Aorta (tissue), 5 donors: ENCODE data around the gene TBC1D30. TPM values are rescaled to one million over a fixed set of nuclear protein-coding genes. Genes with fewer than 3 reads are reported as not detected.

Experiments used
- ATAC-seq: fragments of 200-7000 bp; cut with Tn5 transposase; one replicate; pipeline ENCODE4 v1.9.1; 2022; ENCODE audit warnings: moderate library complexity; ENCODE audit not compliant: low FRiP score
- DNase-seq, 2 donors: peaks; one replicate each; pipeline ENCODE4 v3.0.0-alpha.2; 2020
- H3K27ac ChIP-seq, 2 donors: one replicate each; pipeline ENCODE4 v1.5.1; 2013; ENCODE audit warnings: low read length in 2 of 2, mild to moderate bottlenecking in 2 of 2, moderate library complexity in 2 of 2, control low read depth in 1 of 2, inconsistent platforms in 1 of 2, low read depth in 1 of 2
- H3K27me3 ChIP-seq, 2 donors: one replicate each; pipeline ENCODE4 v1.6.1; 2013; ENCODE audit warnings: control low read depth in 1 of 2, low read length in 1 of 2, mild to moderate bottlenecking in 1 of 2, moderate library complexity in 1 of 2; ENCODE audit not compliant: insufficient read depth in 2 of 2, control insufficient read depth in 1 of 2
- H3K36me3 ChIP-seq, 2 donors: one replicate each; pipeline ENCODE4 v1.6.1; 2013; ENCODE audit warnings: control low read depth in 1 of 2, low read length in 1 of 2, mild to moderate bottlenecking in 1 of 2; ENCODE audit not compliant: insufficient read depth in 2 of 2, control insufficient read depth in 1 of 2
- H3K4me1 ChIP-seq, 2 donors: one replicate each; pipeline ENCODE4 v1.6.1; 2013; ENCODE audit warnings: low read length in 2 of 2, control low read depth in 1 of 2, mild to moderate bottlenecking in 1 of 2, moderate library complexity in 1 of 2; ENCODE audit not compliant: insufficient read depth in 2 of 2, control insufficient read depth in 1 of 2
- H3K4me3 ChIP-seq, 2 donors: one replicate each; pipeline ENCODE4 v1.5.1; 2013; ENCODE audit warnings: low read length in 2 of 2, control low read depth in 1 of 2, mild to moderate bottlenecking in 1 of 2
- H3K9me3 ChIP-seq: one replicate; pipeline ENCODE4 v1.6.1; 2013; ENCODE audit warnings: mild to moderate bottlenecking, low read length; ENCODE audit not compliant: control insufficient read depth
- WGBS, 2 donors: extraction: QIAGEN DNeasy Blood & Tissue Kit; methylation state at CpG; one replicate each; pipeline ENCODE4 v1.1.7; 2013; 5-methylcytosine and 5-hydroxymethylcytosine counted together
- intact Hi-C, 2 donors: fragments of 100-400 bp; cut with DNase I; formaldehyde crosslinking; loops; one replicate each; pipeline versions ENCODE4 v1.14.2 to v1.15.0; 2022
- polyA plus RNA-seq, 2 donors: library from polyadenylated mRNA; stranded (reverse); fragments of 200-250 nt; gene quantifications; one replicate each; pipeline ENCODE4 v1.2.3, GENCODE V29; 2013
- total RNA-seq, 2 donors: library from RNA; stranded (reverse); fragmentation: NEBNext Ultra II Directional; extraction: Animal tissue kit (Norgen Biotek cat#: 25700); gene quantifications; one replicate each; pipeline ENCODE4 v1.2.1, GENCODE V29; 2021
- donor health status: healthy with polysubstance abuse.
- donor health status: Bipolar disorder and iron deficiency.
- donor health status: DM: no; HTN: no; CAD: no.
- donor health status: DM: no; HTN: no; CAD: no.
- donor health status: DM: yes; HTN: yes; CAD: no.

The TBC1D30 gene
- total and polyA plus RNA-seq, 4 donors = 0.18 to 9.7 (median 3.0) TPM

GRCh38 chr12:64891629-64892028, 67.2 kb downstream of the TBC1D30 start:
- intact Hi-C loops = loop anchor here (5.0 to 10.0 kb wide), 5 partner anchors 231 to 1216 kb away; partner anchors contain the start of gene WIF1 (in 2 of the 2)
- no peaks in the 10 kb centered on the region for H3K36me3 ChIP-seq
- WGBS, 2 donors = 44 to 66% methylated on average over 1 of the region's 1 CpG

GRCh38 chr12:64892561-64892960, 68.1 kb downstream of the TBC1D30 start:
- no peak overlapping the region for H3K4me3 ChIP-seq
- H3K9me3 ChIP-seq = no peaks in the 10 kb centered on the region
- WGBS, 2 donors = 87 to 88% methylated on average over 4 of the region's 4 CpGs
- H3K4me1 ChIP-seq = no peaks in the 10 kb centered on the region
- H3K27me3 ChIP-seq = no peaks in the 10 kb centered on the region
- H3K27ac ChIP-seq = no peak overlapping the region
- ATAC-seq = no peak
- no peaks in the 10 kb centered on the region for H3K36me3 ChIP-seq
- intact Hi-C loops = loop anchor here (5.0 to 10.0 kb wide), 5 partner anchors 230 to 1215 kb away; partner anchors contain the start of gene WIF1 (in 2 of the 2)
- DNase-seq = no peak

More at GRCh38 chr12:64891629-64892028, 67.2 kb downstream of the TBC1D30 start:
- Histone ChIP-seq H3K27ac (no peak overlapping the region), H3K9me3 (no peaks in the 10 kb centered on the region), H3K4me1 (no peaks in the 10 kb centered on the region), H3K4me3 (no peak overlapping the region), H3K27me3 (no peaks in the 10 kb centered on the region)
- no peak for ATAC-seq
- no peak for DNase-seq

GRCh38 chr12:64893961-64894360, 69.5 kb downstream of the TBC1D30 start:
- Histone ChIP-seq H3K4me3 (no peak overlapping the region), H3K36me3 (no peaks in the 10 kb centered on the region), H3K9me3 (peaks cover 1% of the 10 kb centered on the region), H3K27me3 (peaks cover 0 to 1% of the 10 kb centered on the region in 2 donors), H3K27ac (no peak overlapping the region), H3K4me1 (no peaks in the 10 kb centered on the region)
- 58 to 65% methylated on average over 4 of the region's 4 CpGs for WGBS, 2 donors
- intact Hi-C loops = loop anchor here (5.0 to 10.0 kb wide), 5 partner anchors 228 to 1213 kb away; partner anchors contain the start of gene WIF1 (in 2 of the 2)
- ATAC-seq (no peak), DNase-seq (no peak)

DNA sequence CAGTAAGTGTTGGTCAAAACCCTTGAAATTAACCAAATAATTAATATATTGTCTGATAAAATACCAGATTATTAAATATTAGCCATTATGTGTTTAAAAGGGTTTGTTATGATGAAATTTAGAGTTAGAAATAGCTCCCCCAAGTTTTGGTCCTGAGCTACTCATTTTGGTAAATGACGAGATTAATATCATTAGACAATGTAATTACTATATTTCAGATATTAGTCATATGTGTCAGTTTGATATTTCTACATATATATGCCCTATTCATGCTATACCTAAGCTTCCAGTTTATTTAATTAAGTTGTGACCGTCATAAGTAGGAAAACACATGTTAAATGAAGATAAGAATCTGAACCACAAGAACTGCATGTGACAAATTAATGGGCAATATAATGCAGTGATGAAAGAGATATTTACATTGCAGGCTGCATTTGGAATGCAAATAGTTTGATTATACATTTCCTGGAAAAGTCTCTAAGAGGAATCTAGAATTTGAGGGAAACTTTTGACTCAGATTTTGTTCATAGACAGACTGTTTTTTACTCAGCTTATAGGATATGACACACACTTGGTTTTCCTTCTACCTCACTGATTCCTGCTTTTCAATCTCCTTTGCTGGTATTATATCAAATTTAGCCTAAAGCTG, 70.5 kb downstream of the TBC1D30 start:
- H3K27me3 ChIP-seq = peaks cover 0 to 1% of the 10 kb centered on the region in 2 donors
- DNase-seq (no peak), ATAC-seq (no peak)
- intact Hi-C loops = loop anchor here (5.0 to 10.0 kb wide), 5 partner anchors 227 to 1212 kb away; partner anchors contain the start of gene WIF1 (in 2 of the 2)
- 58 to 65% methylated on average over 2 of the region's 2 CpGs for WGBS, 2 donors
- H3K36me3 ChIP-seq = no peaks in the 10 kb centered on the region
- no peaks in the 10 kb centered on the region for H3K4me1 ChIP-seq
- H3K27ac ChIP-seq = no peak overlapping the region
- H3K9me3 ChIP-seq = peaks cover 1% of the 10 kb centered on the region
- H3K4me3 ChIP-seq = no peak overlapping the region

- Histone ChIP-seq H3K9me3 (peaks cover 1% of the 10 kb centered on the region), H3K4me1 (no peaks in the 10 kb centered on the region), H3K4me3 (no peak overlapping the region), H3K36me3 (no peaks in the 10 kb centered on the region), H3K27me3 (peaks cover 0 to 1% of the 10 kb centered on the region in 2 donors), H3K27ac (no peak overlapping the region)
- DNase-seq (no peak), ATAC-seq (no peak)
- WGBS, 2 donors = 77 to 79% methylated on average over 5 of the region's 5 CpGs
- intact Hi-C loops = loop anchor here in 1 of 2 donors (10.0 kb wide), 2 partner anchors 229 to 1209 kb away; partner anchors contain the start of gene WIF1
Measured at GRCh38 chr12:64895526-64895925, 71.1 kb downstream of the TBC1D30 start.

GRCh38 chr12:64900540-64900939, 76.1 kb downstream of the TBC1D30 start:
- no peaks in the 10 kb centered on the region for H3K4me1 ChIP-seq
- H3K27me3 ChIP-seq = peaks cover 0 to 1% of the 10 kb centered on the region in 2 donors
- DNase-seq (no peak), ATAC-seq (no peak)
- 53 to 59% methylated on average over 4 of the region's 4 CpGs for WGBS, 2 donors
- intact Hi-C loops = no loop called here
- peaks cover 1% of the 10 kb centered on the region for H3K9me3 ChIP-seq
- no peak overlapping the region for H3K4me3 ChIP-seq
- H3K36me3 ChIP-seq = no peaks in the 10 kb centered on the region
- H3K27ac ChIP-seq = no peak overlapping the region

DNA sequence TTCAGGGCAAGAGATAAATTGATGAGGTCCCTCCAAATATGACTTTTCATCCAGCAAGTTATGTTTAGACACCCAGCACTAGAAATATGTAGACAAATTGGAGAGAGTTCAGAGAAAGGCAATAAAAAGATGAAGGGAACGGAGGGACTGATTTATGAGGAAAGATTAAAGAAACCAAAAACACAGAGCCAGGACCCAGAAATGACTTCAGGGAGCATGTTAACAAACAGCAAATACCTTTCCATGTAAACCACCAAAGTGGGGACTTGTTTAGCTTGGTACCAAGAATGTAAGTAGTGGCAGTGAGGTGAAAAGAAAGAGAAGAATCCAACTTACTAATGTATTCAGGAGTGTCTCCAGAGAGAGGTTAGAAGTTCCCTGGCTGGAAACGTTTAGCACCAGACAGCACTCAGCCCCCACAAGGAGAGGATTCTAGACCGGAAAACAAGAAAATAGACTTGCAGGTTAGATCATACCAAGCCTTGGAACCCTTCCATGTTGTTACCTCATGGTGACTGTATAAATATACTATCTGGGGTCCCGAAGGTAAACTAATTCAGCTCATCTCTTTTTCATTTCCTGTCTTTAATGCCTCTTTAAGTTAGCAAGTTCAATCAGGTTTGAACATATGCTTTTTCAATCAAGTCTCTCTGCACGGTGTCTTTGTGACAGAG, 79.2 kb downstream of the TBC1D30 start:
- no peak overlapping the region for H3K4me3 ChIP-seq
- no peak overlapping the region for H3K27ac ChIP-seq
- peaks cover 3% of the 10 kb centered on the region for H3K9me3 ChIP-seq
- DNase-seq (no peak), ATAC-seq (no peak)
- H3K27me3 ChIP-seq = peaks cover 0 to 1% of the 10 kb centered on the region in 2 donors
- no peaks in the 10 kb centered on the region for H3K36me3 ChIP-seq
- H3K4me1 ChIP-seq = no peaks in the 10 kb centered on the region
- intact Hi-C loops = no loop called here
- WGBS, 2 donors = 74 to 79% methylated on average over 5 of the region's 5 CpGs

DNA sequence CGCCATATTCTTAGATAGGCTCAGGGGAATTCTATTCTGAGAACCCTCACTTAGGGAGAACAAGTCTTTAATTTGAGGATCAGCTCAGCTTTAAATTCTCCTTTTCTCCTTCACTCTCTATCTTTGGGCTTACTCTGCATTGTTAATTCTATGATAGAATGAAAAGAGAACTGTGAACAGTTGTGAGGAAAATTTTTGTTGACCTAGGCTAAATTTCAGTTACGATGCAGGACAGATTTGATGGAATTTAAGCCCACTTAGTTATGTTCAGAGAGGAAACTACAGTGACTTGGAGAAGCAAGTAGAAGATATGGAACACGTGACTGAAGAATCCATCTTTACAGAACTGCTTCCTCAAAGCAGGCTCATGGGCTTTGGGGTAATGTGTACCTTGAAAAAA, 82.7 kb downstream of the TBC1D30 start:
- Histone ChIP-seq H3K36me3 (no peaks in the 10 kb centered on the region), H3K4me3 (no peak overlapping the region), H3K4me1 (peaks cover 0 to 1% of the 10 kb centered on the region in 2 donors), H3K27ac (no peak overlapping the region), H3K9me3 (peaks cover 2% of the 10 kb centered on the region), H3K27me3 (no peaks in the 10 kb centered on the region)
- intact Hi-C loops = no loop called here
- DNase-seq = no peak
- ATAC-seq = no peak
- 81 to 88% methylated on average over 3 of the region's 3 CpGs for WGBS, 2 donors
